Amniotic epithelial cell (primary cell): Measurements from ENCODE around the gene CCNA2.

Source experiments
- DNase-seq: peaks from one replicate; pipeline ENCODE4 v3.0.0-alpha.2; 2010; ENCODE audit warnings: low read depth

CCNA2 gene

GRCh38 chr4:121801715-121802075 lies 22.0 kb downstream of the CCNA2 start:
- no peak for DNase-seq

- DNase-seq: peak; percentile 91
Measured at GRCh38 chr4:121800961-121801714, 22.5 kb downstream of the CCNA2 start, which contains the start of gene EXOSC9. TSS of gene EXOSC9 (plus strand) at chr4:121801323. CDS start at chr4:121801425, 102 bp downstream.

DNA sequence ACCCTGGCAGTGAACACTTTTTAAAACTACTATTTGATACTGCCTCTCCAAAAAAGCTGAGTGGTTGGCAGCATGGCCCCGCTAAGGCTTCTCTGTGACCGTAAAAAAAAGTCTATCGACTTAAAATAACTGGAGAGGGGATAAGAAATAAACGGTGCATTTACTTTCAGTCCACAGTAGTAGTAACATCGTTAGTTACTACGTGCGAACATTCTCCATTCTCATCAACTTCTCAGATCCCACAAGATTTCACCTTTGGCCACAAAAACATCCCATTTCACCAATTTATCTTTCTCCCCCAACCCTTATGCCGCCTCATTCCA lies 23.1 kb downstream of the CCNA2 start:
- DNase-seq: no peak

DNA sequence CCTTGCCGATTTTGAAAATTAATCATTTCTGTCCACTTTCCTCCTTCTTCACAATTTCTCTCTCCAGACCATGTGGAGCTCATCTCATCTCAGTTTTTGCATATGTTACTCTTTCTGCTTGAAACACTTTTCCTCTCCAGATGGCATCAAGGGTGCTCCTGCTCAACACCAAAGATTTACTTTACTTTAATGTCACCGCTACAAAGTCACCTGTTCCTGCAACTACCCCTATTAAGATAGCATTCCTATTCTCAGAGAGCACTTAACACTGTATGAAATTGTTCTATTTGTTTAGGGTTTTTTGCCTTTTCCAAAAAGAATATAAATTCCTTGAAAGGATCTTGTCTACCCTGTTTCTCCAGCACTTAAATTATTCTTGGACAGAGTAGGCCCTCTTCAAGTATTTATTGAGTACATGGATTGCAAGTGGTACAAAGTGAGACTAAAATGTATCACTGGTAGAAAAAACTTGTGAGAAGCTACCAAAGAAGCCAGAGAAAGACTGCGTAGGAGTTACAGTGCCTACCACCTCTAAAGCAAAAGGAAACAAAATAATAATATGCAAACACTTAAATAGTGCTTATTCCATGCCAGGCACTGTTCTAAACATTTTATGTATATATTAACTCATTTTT lies 23.7 kb downstream of the CCNA2 start:
- no peak for DNase-seq

GRCh38 chr4:121799208-121799823 lies 24.4 kb downstream of the CCNA2 start:
- no peak for DNase-seq

- no peak for DNase-seq
Measured at GRCh38 chr4:121796283-121796682, 27.4 kb downstream of the CCNA2 start.

DNA sequence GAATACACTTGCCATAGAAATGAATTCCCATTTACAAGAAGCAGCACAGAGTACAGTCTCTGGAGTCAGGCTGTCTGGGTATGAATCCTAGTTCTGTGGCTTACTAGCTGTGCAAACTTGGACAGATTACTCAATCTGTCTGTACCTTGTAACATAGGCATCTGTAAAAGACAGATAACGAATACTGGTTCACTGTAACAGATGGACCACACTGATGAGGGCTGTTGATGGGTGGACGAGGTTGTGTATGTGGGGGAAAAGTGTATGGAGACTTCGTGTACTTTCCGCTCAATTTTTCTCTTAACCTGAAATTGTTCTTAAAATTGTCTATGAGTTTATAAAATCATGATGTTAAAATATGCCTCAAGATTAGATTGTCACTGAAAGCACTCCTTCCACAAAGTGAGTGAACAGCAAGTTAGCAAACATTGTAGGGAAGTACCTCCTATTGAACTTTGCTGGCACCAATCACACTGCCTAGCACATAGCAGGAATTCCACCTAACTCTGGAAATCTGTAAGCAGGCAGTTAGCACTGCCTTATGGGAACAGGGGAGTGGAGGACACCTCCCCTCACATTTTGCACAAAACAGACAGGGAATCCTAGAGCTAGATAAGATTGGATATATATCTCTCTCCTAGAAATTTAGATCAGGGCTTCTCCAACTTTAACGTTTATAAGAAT lies 29.0 kb downstream of the CCNA2 start:
- peak; percentile 74 for DNase-seq

GRCh38 chr4:121792966-121793365 lies 30.7 kb downstream of the CCNA2 start:
- no peak for DNase-seq

DNA sequence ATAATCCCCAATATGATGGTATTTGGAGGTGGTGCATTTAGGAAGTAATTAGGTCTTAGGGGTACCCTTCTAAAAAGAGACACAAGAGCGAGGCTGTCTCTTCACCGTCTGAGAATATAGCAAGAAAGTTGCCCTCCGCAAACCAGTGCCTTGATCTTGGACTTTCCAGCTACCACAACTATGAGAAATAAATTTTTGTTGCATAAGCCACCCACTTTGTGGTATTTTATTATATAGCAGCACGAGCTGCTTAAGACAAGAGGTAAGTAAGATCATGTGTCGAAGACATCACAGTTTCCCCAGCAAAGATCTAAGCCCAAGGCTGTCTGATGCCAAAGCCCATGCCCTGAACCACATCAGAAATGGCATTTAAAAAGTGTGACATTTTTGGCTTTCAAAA lies 32.2 kb downstream of the CCNA2 start:
- peak; percentile 88 for DNase-seq

DNA sequence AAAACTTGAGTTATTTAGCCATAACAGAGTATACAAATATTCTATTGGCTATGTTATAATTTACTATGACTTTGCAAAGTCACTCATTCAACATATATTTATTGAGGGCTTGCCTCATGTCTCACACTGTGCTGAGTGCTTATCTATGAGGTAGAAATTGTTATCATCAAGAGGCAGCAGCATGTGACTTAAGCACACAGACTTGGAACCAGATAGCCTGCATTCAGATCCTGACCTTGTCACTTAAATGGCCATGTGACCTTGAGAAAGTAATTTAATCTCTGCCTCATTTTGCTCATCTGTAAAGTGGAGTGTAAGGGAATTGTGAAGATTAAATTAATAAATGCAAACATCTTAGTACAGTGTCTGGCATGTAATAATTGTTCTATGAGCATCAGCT lies 32.7 kb downstream of the CCNA2 start:
- no peak for DNase-seq

DNA sequence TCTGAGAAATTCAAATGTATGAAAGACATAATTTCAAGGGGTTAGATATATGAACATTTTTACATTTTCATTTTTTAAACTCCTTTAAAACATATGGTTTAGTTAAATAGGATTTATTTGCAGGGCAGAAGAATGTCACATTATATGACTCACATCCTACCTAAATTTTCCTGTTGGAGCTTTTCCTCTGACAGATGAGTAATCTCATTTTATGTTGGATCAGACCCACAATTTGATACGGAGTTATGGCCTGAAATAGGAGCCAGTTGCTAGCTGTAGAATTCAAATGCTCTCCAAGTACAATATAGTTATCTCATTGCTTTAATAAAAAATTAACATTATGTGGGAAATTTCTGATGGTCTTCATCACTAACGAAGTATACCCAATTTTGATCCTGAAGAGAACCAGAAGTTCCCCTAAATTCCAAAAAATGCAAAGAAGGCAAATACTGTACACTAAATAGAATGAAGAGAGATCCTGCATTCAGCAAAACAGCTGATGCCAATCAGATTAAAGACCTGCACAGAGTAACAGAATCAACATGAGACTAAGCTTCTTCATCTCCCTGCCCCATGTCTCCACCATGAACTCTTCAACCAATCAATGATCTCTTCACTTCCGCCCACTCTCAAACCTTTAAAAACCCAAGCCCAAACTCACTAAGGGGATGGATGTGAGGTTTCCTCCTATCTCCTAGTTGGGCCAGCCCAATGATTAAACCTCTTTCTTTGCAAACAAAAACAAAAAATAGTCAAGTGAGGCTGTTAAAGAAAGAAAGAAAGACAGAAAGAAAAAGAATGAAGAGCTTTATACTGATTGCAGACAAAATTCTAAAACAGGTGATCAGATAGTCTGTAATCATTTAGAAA lies 33.5 kb downstream of the CCNA2 start:
- DNase-seq: peak; percentile 65

GRCh38 chr4:121789455-121789854 lies 34.2 kb downstream of the CCNA2 start:
- DNase-seq: peak; percentile 29

DNA sequence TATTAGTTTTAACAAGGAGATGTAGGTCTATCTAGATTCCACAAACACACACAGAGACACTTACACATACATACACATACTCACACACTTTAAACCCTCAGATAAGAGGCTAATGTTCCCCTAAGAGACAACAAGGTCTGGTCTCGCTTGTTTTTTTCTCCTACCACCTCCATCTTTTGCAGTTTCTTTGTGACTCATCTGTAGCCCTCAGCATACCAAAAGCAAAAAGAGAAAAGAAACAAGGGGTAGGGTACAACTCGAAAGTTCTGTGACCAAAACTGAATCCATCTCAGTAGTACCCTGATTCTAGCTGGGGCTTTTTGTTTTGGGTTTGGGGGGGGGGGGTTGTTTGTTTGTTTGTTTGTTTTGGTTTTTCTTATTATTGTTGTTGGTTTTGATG lies 34.8 kb downstream of the CCNA2 start:
- no peak for DNase-seq

DNA sequence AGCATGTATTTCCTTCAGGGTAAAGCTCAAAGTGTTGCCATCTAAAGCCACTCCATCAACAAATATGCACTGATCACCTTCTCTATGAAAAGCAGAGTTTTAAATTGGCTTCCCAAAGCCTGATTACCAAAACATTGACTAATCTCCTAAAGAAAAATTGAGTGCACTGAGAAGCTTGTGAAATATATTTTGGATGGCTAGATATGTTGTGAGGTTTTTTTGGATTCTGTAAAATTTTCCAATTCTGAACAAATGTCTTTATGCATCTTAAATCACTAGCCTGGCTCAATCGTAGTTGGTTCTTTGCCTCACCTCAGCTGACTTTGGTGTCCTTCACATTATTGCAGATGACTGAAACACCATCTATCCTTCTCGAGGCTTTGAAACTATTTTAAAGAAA lies 37.5 kb downstream of the CCNA2 start:
- DNase-seq: no peak

GRCh38 chr4:121785479-121785878 lies 38.2 kb downstream of the CCNA2 start:
- peak; percentile 34 for DNase-seq

DNA sequence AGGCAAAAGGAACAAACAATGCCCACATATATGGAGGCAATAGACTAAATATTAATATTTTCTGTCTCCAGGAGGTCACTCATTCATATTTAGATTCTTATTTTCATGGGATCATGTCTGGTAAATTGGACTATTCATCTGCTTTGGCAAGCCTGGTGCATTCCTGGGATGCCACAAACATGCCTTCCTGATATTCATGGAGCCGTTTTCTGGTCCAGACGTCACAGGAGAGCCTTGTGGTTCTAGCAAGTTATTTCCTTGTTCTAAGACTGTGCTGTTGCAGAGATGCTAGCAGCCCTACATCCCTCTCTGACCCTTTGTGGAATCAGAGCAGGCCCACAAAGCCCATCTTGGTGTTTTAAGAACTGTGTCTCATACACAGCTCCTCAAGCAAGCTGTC lies 38.7 kb downstream of the CCNA2 start:
- peak; percentile 97 for DNase-seq

DNA sequence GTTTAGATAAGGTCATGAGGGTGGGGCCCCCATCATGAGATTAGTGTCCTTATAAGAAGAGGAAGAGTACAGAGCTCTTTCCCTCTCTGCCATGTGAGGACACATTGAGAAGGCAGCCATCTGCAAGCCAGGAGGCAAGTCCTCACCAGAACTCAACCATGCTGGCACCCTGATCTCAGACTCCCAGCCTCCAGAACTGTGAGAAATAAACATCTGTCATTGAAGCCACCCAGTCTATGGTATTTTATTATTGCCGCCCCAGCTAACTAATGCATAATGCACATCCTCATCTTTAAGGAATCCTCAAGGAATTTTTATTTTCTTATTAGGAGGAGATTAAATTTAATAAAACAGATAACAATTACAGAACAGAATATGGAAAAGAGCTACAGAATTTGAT lies 39.3 kb downstream of the CCNA2 start:
- DNase-seq: no peak

DNA sequence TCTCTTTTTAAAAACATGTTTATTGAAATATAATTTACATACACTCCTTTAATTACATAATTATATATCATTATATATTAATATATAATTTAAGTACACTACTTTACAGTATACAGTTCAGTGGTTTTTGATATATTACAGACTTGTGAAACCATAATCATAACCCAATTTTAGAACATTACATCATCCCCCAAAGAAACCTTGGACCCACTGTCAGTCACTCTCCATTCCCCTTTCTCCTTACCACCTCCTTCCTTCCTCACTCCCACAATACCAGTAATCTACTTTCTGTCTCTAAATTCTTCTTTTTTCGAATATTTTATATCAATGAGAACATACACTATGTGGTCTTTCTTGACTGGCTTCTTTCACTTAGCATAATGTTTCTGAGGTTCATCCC lies 40.5 kb downstream of the CCNA2 start:
- no peak for DNase-seq

DNA sequence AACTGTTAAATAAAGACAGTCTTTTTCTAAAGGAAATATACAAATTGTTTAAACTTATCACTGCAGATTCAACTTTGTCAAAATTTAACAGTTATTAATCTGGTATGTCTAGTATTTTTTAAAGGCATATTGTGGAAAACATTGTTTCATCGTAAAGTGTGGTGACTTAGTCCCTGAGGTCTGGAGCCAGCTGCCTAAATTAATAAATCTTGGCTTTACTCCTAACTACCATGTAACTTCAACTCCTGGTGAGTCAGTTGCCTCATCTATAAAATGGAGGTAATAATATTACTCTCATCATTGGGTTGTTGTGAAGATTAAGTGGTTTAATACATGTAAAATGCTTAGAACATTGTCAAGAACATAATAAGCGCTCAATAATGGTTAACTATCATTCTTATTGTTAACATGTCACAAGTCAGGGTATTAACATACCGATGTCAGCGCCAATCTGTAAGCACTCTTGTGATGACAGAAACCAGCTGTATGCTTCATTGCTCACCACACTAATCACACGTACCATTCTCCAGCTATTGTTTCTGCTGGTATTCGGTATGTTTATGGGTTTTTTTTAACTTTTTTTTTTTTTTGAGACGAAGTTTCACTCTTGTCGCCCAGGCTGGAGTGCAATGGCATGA lies 44.6 kb downstream of the CCNA2 start:
- DNase-seq: no peak

- DNase-seq: no peak
Measured at GRCh38 chr4:121777625-121778024, 46.1 kb downstream of the CCNA2 start.

DNA sequence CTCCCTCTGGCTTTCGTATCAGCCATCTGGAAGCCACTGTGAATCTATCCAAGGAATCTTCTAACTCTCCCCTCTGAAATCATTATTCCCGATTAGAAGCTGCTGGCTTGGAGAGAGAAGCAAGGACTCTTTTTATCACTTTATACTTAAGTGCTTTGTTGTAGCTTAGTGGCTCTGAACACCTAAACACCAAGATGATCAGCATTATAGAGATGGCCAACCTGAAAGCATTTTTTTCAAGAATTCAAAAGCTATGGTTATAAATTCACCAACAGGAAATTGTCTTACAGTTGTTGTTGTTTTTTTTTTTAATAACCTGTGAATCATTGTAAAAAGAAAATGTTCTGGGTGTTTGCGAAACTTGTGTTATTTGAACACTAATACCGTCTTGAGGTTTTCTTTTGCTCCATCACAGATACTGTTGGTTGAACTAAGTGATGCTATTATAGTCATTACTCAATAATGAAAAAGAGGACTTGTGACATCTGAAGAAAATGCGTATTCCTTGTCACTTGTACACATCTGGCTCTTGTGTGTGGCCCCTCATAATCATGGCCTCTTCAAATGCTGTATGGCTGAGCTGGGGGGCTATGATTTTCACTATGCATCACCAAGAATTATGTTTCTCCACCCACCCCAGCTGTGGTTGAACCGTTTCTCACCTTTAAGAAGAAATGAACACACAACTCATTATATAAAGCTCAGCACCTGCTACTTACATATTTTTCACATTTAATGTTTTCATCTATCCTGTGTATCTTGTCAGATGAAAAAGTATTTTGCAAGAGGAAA lies 46.9 kb downstream of the CCNA2 start:
- peak; percentile 62 for DNase-seq
